Activated CD4-positive, alpha-beta T cell treated with anti-CD3 and anti-CD28 coated beads, Interleukin-2, amount 50 U/mL, for 24 hours (primary cell): Measurements from ENCODE around the gene MFN1.

Experiments used
- DNase-seq, 2 donors: peaks; one replicate each; pipeline ENCODE4 v3.0.0-alpha.2; 2020; ENCODE audit warnings: low read depth in 1 of 2, low spot score in 1 of 2

MFN1 gene

GRCh38 chr3:179336345-179336929 lies 11.1 kb upstream of the MFN1 start:
- DNase-seq: no peak

GRCh38 chr3:179348325-179349013 lies 960 bp downstream of the MFN1 start:
- DNase-seq: no peak

GRCh38 chr3:179355996-179356395 lies 8.5 kb downstream of the MFN1 start:
- DNase-seq: no peak

- no peak for DNase-seq
These were observed 15.8 kb downstream of the MFN1 start for GRCh38 chr3:179363332-179363731.

- DNase-seq: no peak
These were observed 22.1 kb downstream of the MFN1 start for GRCh38 chr3:179369621-179370020.

GRCh38 chr3:179373938-179374337 lies 26.4 kb downstream of the MFN1 start:
- DNase-seq: no peak

GRCh38 chr3:179375091-179375999 lies 27.8 kb downstream of the MFN1 start:
- DNase-seq: no peak

- no peak for DNase-seq
These were observed 29.0 kb downstream of the MFN1 start for GRCh38 chr3:179376474-179376873.

GRCh38 chr3:179391906-179392305 lies 44.4 kb downstream of the MFN1 start:
- no peak for DNase-seq

- no peak for DNase-seq
These were observed 51.2 kb downstream of the MFN1 start for GRCh38 chr3:179398574-179399231.

GRCh38 chr3:179401561-179401960 lies 54.1 kb downstream of the MFN1 start:
- no peak for DNase-seq

GRCh38 chr3:179402963-179403362 lies 55.5 kb downstream of the MFN1 start:
- no peak for DNase-seq

- DNase-seq: no peak
These were observed 56.8 kb downstream of the MFN1 start for GRCh38 chr3:179404307-179404706.

GRCh38 chr3:179410331-179410730 lies 62.8 kb downstream of the MFN1 start:
- DNase-seq: no peak

- DNase-seq: no peak
These were observed 63.5 kb downstream of the MFN1 start for GRCh38 chr3:179410999-179411398.

- no peak for DNase-seq
These were observed 67.3 kb downstream of the MFN1 start for GRCh38 chr3:179414804-179415203.

GRCh38 chr3:179415377-179415776 lies 67.9 kb downstream of the MFN1 start:
- no peak for DNase-seq

GRCh38 chr3:179416681-179417080 lies 69.2 kb downstream of the MFN1 start:
- DNase-seq: no peak

GRCh38 chr3:179418610-179419009 lies 71.1 kb downstream of the MFN1 start:
- no peak for DNase-seq

- DNase-seq: no peak
These were observed 74.0 kb downstream of the MFN1 start for GRCh38 chr3:179421500-179421899.

GRCh38 chr3:179425075-179425474 lies 77.6 kb downstream of the MFN1 start:
- no peak for DNase-seq
